Esophagus muscularis mucosa (tissue), 4 donors: ENCODE measurements around the gene TDRD12. TPM values are rescaled to one million over a fixed set of nuclear protein-coding genes. Genes with fewer than 3 reads are reported as not detected.

Experiments
- DNase-seq: peaks from one replicate; pipeline ENCODE4 v3.0.0-alpha.2; 2017; ENCODE audit errors: extremely low spot score
- H3K27ac ChIP-seq, 4 donors: fragments of 200-600 bp; sonication (generic); replicated peaks in 1 of 4; 1 replicate in 3 of 4; 2 replicates in 1 of 4; pipeline ENCODE4 v1.5.1; 2016 to 2019; ENCODE audit warnings: mild to moderate bottlenecking in 1 of 4
- H3K27me3 ChIP-seq, 4 donors: fragments of 200-600 bp; sonication (generic); one replicate each; pipeline versions ENCODE4 v1.5.1 to v1.6.0; 2016 to 2019
- H3K36me3 ChIP-seq, 4 donors: fragments of 200-600 bp; sonication (generic); one replicate each; pipeline ENCODE4 v1.5.1; 2016 to 2019
- H3K4me1 ChIP-seq, 4 donors: fragments of 200-600 bp; sonication (generic); one replicate each; pipeline ENCODE4 v1.5.1; 2016 to 2019
- H3K4me3 ChIP-seq, 4 donors: fragments of 200-600 bp; sonication (generic); 1 replicate in 2 of 4; 2 replicates in 2 of 4; pipeline ENCODE4 v1.5.1; 2016 to 2019; ENCODE audit warnings: mild to moderate bottlenecking in 4 of 4, moderate library complexity in 1 of 4
- H3K9me3 ChIP-seq, 4 donors: fragments of 200-600 bp; sonication (generic); 1 replicate in 3 of 4; 2 replicates in 1 of 4; pipeline ENCODE4 v1.5.1; 2016 to 2019
- CTCF ChIP-seq, 3 experiments: fragments of 200-600 bp in 2 of 3; fragments of 450-650 bp in 1 of 3; sonication (generic) in 2 of 3; IDR thresholded peaks; one replicate each; pipeline ENCODE4 v1.5.1; 2017 to 2019; ENCODE audit warnings: antibody characterized with exemption in 3 of 3, mild to moderate bottlenecking in 2 of 3, moderate library complexity in 1 of 3
- EP300 ChIP-seq: sonication (generic); formaldehyde crosslinking; IDR thresholded peaks from one replicate; pipeline ENCODE4 v1.6.1; 2017; ENCODE audit warnings: antibody characterized with exemption
- POLR2A ChIP-seq: fragments of 450-650 bp; IDR thresholded peaks from one replicate; pipeline ENCODE4 v1.6.1; 2017; ENCODE audit warnings: antibody characterized with exemption, moderate library complexity, mild to moderate bottlenecking, low read depth
- POLR2AphosphoS5 ChIP-seq, 2 donors: sonication (generic); formaldehyde crosslinking; IDR thresholded peaks; one replicate each; pipeline ENCODE4 v1.6.1; 2017; ENCODE audit warnings: antibody characterized with exemption in 2 of 2
- WGBS: methylation state at CpG from one replicate; pipeline ENCODE4 v1.1.5; 2018; 5-methylcytosine and 5-hydroxymethylcytosine counted together
- intact Hi-C: fragments of 100-400 bp; cut with DNase I; formaldehyde crosslinking; loops from one replicate; pipeline ENCODE4 v1.15.1; 2023
- total RNA-seq, 4 donors: library from RNA; depleted of rRNA; stranded (reverse); fragments of >200 nt; gene quantifications; one replicate each; pipeline versions ENCODE4 v1.1.0 to v1.2.1, GENCODE V29; 2016

The TDRD12 gene
- total RNA-seq, 4 donors from 2014 or later, result 0.83 to 1.6 (median 1.3) TPM; not detected in 1

- DNase-seq, result no peak
Observed at GRCh38 chr19:32808236-32808635, 88.7 kb downstream of the TDRD12 start.

GRCh38 chr19:32809254-32809653 lies 89.7 kb downstream of the TDRD12 start:
- Histone ChIP-seq H3K4me1 (no peaks in the 10 kb centered on the region), H3K27ac (no peak overlapping the region), H3K4me3 (no peak overlapping the region), H3K9me3 (no peaks in the 10 kb centered on the region), H3K27me3 (peaks cover 0 to 4% (median 0%) of the 10 kb centered on the region in 4 donors), H3K36me3 (no peaks in the 10 kb centered on the region)
- DNase-seq, result no peak
- intact Hi-C loops, result no loop called here
- no peak for TF ChIP-seq EP300
- no peak for TF ChIP-seq POLR2AphosphoS5 (IDR thresholded peaks at IDR 0.05)
- TF ChIP-seq POLR2A, result no peak
- no peak for TF ChIP-seq CTCF (IDR thresholded peaks at IDR 0.05)
- 67% methylated on average over 5 of the region's 5 CpGs for WGBS

More at GRCh38 chr19:32808236-32808635, 88.7 kb downstream of the TDRD12 start:
- Histone ChIP-seq H3K27ac (no peak overlapping the region), H3K36me3 (no peaks in the 10 kb centered on the region), H3K4me3 (no peak overlapping the region), H3K27me3 (peaks cover 0 to 4% (median 0%) of the 10 kb centered on the region in 4 donors), H3K4me1 (no peaks in the 10 kb centered on the region), H3K9me3 (no peaks in the 10 kb centered on the region)
- no peak for TF ChIP-seq CTCF (IDR thresholded peaks at IDR 0.05)
- no peak for TF ChIP-seq POLR2A
- TF ChIP-seq EP300, result no peak
- TF ChIP-seq POLR2AphosphoS5 (IDR thresholded peaks at IDR 0.05), result no peak
- WGBS, result 69% methylated on average over 4 of the region's 4 CpGs
- intact Hi-C loops, result no loop called here

- 49% methylated on average over 3 of the region's 3 CpGs for WGBS
Observed at GRCh38 chr19:32809754-32810153, 90.2 kb downstream of the TDRD12 start.

GRCh38 chr19:32810452-32810851 lies 90.9 kb downstream of the TDRD12 start:
- intact Hi-C loops, result no loop called here
- Histone ChIP-seq H3K4me3 (no peak overlapping the region), H3K27me3 (peaks cover 0 to 4% (median 0%) of the 10 kb centered on the region in 4 donors), H3K9me3 (no peaks in the 10 kb centered on the region), H3K4me1 (no peaks in the 10 kb centered on the region), H3K27ac (no peak overlapping the region), H3K36me3 (no peaks in the 10 kb centered on the region)
- 85% methylated on average over 9 of the region's 9 CpGs for WGBS
- TF ChIP-seq CTCF (IDR thresholded peaks at IDR 0.05) (no peak), POLR2AphosphoS5 (IDR thresholded peaks at IDR 0.05) (no peak), POLR2A (no peak), EP300 (no peak)
- no peak for DNase-seq

More at GRCh38 chr19:32809754-32810153, 90.2 kb downstream of the TDRD12 start:
- Histone ChIP-seq H3K36me3 (no peaks in the 10 kb centered on the region), H3K4me3 (no peak overlapping the region), H3K4me1 (no peaks in the 10 kb centered on the region), H3K27me3 (peaks cover 0 to 4% (median 0%) of the 10 kb centered on the region in 4 donors), H3K9me3 (no peaks in the 10 kb centered on the region), H3K27ac (no peak overlapping the region)
- no peak for TF ChIP-seq EP300
- TF ChIP-seq POLR2A, result no peak
- TF ChIP-seq CTCF (IDR thresholded peaks at IDR 0.05), result no peak
- TF ChIP-seq POLR2AphosphoS5 (IDR thresholded peaks at IDR 0.05), result no peak
- DNase-seq, result no peak
- intact Hi-C loops, result no loop called here

GRCh38 chr19:32811151-32811550 lies 91.6 kb downstream of the TDRD12 start:
- no peak overlapping the region for H3K27ac ChIP-seq
- H3K36me3 ChIP-seq, result no peaks in the 10 kb centered on the region
- intact Hi-C loops, result no loop called here
- peaks cover 0 to 4% (median 0%) of the 10 kb centered on the region in 4 donors for H3K27me3 ChIP-seq
- H3K9me3 ChIP-seq, result no peaks in the 10 kb centered on the region
- no peaks in the 10 kb centered on the region for H3K4me1 ChIP-seq
- no peak overlapping the region for H3K4me3 ChIP-seq
- no peak for TF ChIP-seq POLR2AphosphoS5 (IDR thresholded peaks at IDR 0.05)
- 66% methylated on average over 11 of the region's 11 CpGs for WGBS
- no peak for DNase-seq
